HCT116 (cell line): ENCODE measurements around the gene HJURP. TPM values are rescaled to one million over a fixed set of nuclear protein-coding genes. Genes with fewer than 3 reads are reported as not detected.

ENCODE experiments used
- ATAC-seq: fragments of 200-7000 bp; cut with Tn5 transposase; 2 replicates; pipeline ENCODE4 v1.9.1; 2020; ENCODE audit warnings: mild to moderate bottlenecking, moderate library complexity
- BruUV-seq: library from RNA; stranded (reverse); fragments of 400-500 nt; replicated peaks from 2 replicates; lab custom pipeline; 2021; lab: Mats Ljungman, UMichigan
- CTCF ChIA-PET: fragments of 300-600 bp; sonication (Branson Sonifier 250); formaldehyde crosslinking; loops from one replicate; lab custom pipeline; 2021; ENCODE audit warnings: antibody characterized with exemption; lab: Charles Lee
- POLR2A ChIA-PET: fragments of 300-600, 350-600 bp; sonication (Branson Sonifier 250); formaldehyde crosslinking; loops from one replicate; lab custom pipeline; 2021; ENCODE audit warnings: antibody characterized with exemption; lab: Charles Lee
- RAD21 ChIA-PET, 2 experiments: fragments of 300-600 bp; sonication (Branson Sonifier 250); formaldehyde crosslinking; loops; one replicate each; lab custom pipeline; 2023; ENCODE audit warnings: low total read pairs in 2 of 2; ENCODE audit not compliant: uncharacterized antibody in 2 of 2, unreplicated experiment in 2 of 2, low non-redundant PET in 1 of 2; lab: Charles Lee
- DNase-seq: peaks from one replicate; pipeline ENCODE4 v3.0.0-alpha.2; 2010; ENCODE audit warnings: low read depth, low spot score
- H2AFZ ChIP-seq: fragments of 200-600 bp; shearing (Covaris generic), sonication (generic); 2 replicates; pipeline ENCODE4 v1.6.1; 2017; ENCODE audit warnings: low read depth, mixed run types, mixed read lengths, antibody characterized with exemption, low read length; ENCODE audit not compliant: poor library complexity, severe bottlenecking
- H3K27ac ChIP-seq: 2 replicates; pipeline ENCODE4 v1.5.1; 2012; ENCODE audit warnings: low read depth, low read length
- H3K27me3 ChIP-seq: fragments of 200-600 bp; sonication (generic); 2 replicates; pipeline ENCODE4 v1.6.1; 2016; ENCODE audit warnings: mixed run types, low read length, mixed read lengths; ENCODE audit not compliant: insufficient read depth
- H3K36me3 ChIP-seq, 2 experiments: fragments of 200-500 bp in 1 of 2; fragments of 200-600 bp in 1 of 2; sonication (Bioruptor generic) in 1 of 2; sonication (generic) in 1 of 2; 2 replicates each; pipeline versions ENCODE4 v1.5.1 to v1.6.1; 2014 to 2016; ENCODE audit warnings: low read length in 2 of 2, inconsistent platforms in 1 of 2, mixed read lengths in 1 of 2, mixed run types in 1 of 2; ENCODE audit not compliant: insufficient read depth in 2 of 2, control insufficient read depth in 1 of 2
- H3K4me1 ChIP-seq, 2 experiments: fragments of 200-600 bp in 1 of 2; sonication (generic) in 1 of 2; 2 replicates each; pipeline versions ENCODE4 v1.5.1 to v1.6.1; 2012 to 2017; ENCODE audit warnings: low read length in 2 of 2, inconsistent platforms in 1 of 2, mild to moderate bottlenecking in 1 of 2, mixed read lengths in 1 of 2, mixed run types in 1 of 2, moderate library complexity in 1 of 2; ENCODE audit not compliant: insufficient read depth in 2 of 2, control insufficient read depth in 1 of 2
- H3K4me2 ChIP-seq: fragments of 200-600 bp; sonication (generic); 2 replicates; pipeline ENCODE4 v1.6.1; 2017; ENCODE audit warnings: mixed run types, low read length, mixed read lengths
- H3K4me3 ChIP-seq, 2 experiments: fragments of 200-600 bp in 1 of 2; sonication (generic) in 1 of 2; replicated peaks in 1 of 2; 2 replicates each; pipeline ENCODE4 v1.5.1; 2011 to 2016; ENCODE audit warnings: low read length in 2 of 2, control low read depth in 1 of 2, low read depth in 1 of 2, mild to moderate bottlenecking in 1 of 2, mixed read lengths in 1 of 2, mixed run types in 1 of 2
- H3K79me2 ChIP-seq: fragments of 200-600 bp; sonication (generic); 2 replicates; pipeline ENCODE4 v1.6.1; 2017; ENCODE audit warnings: mild to moderate bottlenecking, mixed run types, low read length, moderate library complexity, mixed read lengths; ENCODE audit not compliant: insufficient read depth
- H3K9ac ChIP-seq: fragments of 200-600 bp; sonication (generic); 2 replicates; pipeline ENCODE4 v1.6.1; 2016; ENCODE audit warnings: low read length, mixed read lengths
- H3K9me2 ChIP-seq: fragments of 200-600 bp; sonication (generic), shearing (Covaris generic); 2 replicates; pipeline ENCODE4 v1.6.1; 2017; ENCODE audit warnings: mixed run types, mild to moderate bottlenecking, moderate library complexity; ENCODE audit not compliant: insufficient read depth
- H3K9me3 ChIP-seq, 2 experiments: fragments of 200-500 bp in 1 of 2; fragments of 200-600 bp in 1 of 2; sonication (Bioruptor generic) in 1 of 2; sonication (generic) in 1 of 2; 2 replicates each; pipeline ENCODE4 v1.6.1; 2014 to 2017; ENCODE audit warnings: low read length in 2 of 2, mixed read lengths in 2 of 2, inconsistent platforms in 1 of 2, low read depth in 1 of 2, mild to moderate bottlenecking in 1 of 2, mixed run types in 1 of 2, moderate library complexity in 1 of 2; ENCODE audit not compliant: control insufficient read depth in 1 of 2, insufficient read depth in 1 of 2
- H4K20me1 ChIP-seq: fragments of 200-600 bp; sonication (generic), shearing (Covaris generic); 2 replicates; pipeline ENCODE4 v1.6.1; 2017; ENCODE audit warnings: mixed run types, mild to moderate bottlenecking, moderate library complexity; ENCODE audit not compliant: insufficient read depth
- CBX3 ChIP-seq: IDR thresholded peaks from 2 replicates; pipeline ENCODE4 v1.6.1; 2012; ENCODE audit warnings: low read depth
- CEBPB ChIP-seq: IDR thresholded peaks from 2 replicates; pipeline ENCODE4 v1.6.1; 2012; ENCODE audit warnings: low read depth
- EGR1 ChIP-seq: IDR thresholded peaks from 2 replicates; pipeline ENCODE4 v1.6.1; 2012; ENCODE audit warnings: low read depth
- ELF1 ChIP-seq: IDR thresholded peaks from 2 replicates; pipeline ENCODE4 v1.6.1; 2012; ENCODE audit warnings: low read depth, borderline replicate concordance
- EZH2phosphoT487 ChIP-seq: fragments of 200-600 bp; IDR thresholded peaks from 2 replicates; pipeline ENCODE4 v1.6.1; 2018; ENCODE audit warnings: antibody characterized with exemption, borderline replicate concordance
- FOSL1 ChIP-seq: IDR thresholded peaks from 2 replicates; pipeline ENCODE4 v1.6.1; 2012; ENCODE audit warnings: low read depth
- MAX ChIP-seq: IDR thresholded peaks from 2 replicates; pipeline ENCODE4 v1.6.1; 2012
- POLR2A ChIP-seq: IDR thresholded peaks from 2 replicates; pipeline ENCODE4 v1.7.0; 2011; ENCODE audit warnings: borderline replicate concordance; ENCODE audit not compliant: insufficient read depth, insufficient read length; ENCODE audit errors: extremely low read depth
- POLR2AphosphoS5 ChIP-seq: IDR thresholded peaks from 2 replicates; pipeline ENCODE4 v1.6.1; 2011; ENCODE audit warnings: mild to moderate bottlenecking, low read depth, low read length, moderate library complexity
- REST ChIP-seq: IDR thresholded peaks from 2 replicates; pipeline ENCODE4 v1.6.1; 2012; ENCODE audit warnings: low read depth
- SIN3A ChIP-seq: IDR thresholded peaks from 2 replicates; pipeline ENCODE4 v1.6.1; 2012; ENCODE audit warnings: low read depth
- SP1 ChIP-seq: IDR thresholded peaks from 2 replicates; pipeline ENCODE4 v1.6.1; 2012; ENCODE audit warnings: low read depth
- TCF7L2 ChIP-seq: IDR thresholded peaks from 2 replicates; pipeline ENCODE4 v1.7.0; 2011; ENCODE audit warnings: borderline replicate concordance, inconsistent platforms; ENCODE audit not compliant: insufficient read depth, insufficient read length; ENCODE audit errors: extremely low read depth
- ZFX ChIP-seq: fragments of 450-650 bp; IDR thresholded peaks from 2 replicates; pipeline ENCODE4 v1.6.1; 2017
- ZNF274 ChIP-seq: fragments of 200-500 bp; sonication (Bioruptor generic); IDR thresholded peaks from 2 replicates; pipeline ENCODE4 v1.6.1; 2014; ENCODE audit warnings: mild to moderate bottlenecking, low read depth, low read length, inconsistent platforms
- intact Hi-C: fragments of 100-400 bp; cut with micrococcal nuclease; formaldehyde crosslinking; loops from 2 replicates; pipeline ENCODE4 v1.10.0; 2022
- total RNA-seq: library from RNA; stranded (reverse); gene quantifications from one replicate; pipeline ENCODE4 v1.2.1, GENCODE V29; 2021; ENCODE audit not compliant: unreplicated experiment

The HJURP gene
- total RNA-seq, 1 experiment from 2014 or later = 64.1 TPM

GRCh38 chr2:233816334-233816733, 38.0 kb downstream of the HJURP start:
- no peak overlapping the region for H2AFZ ChIP-seq
- no peak overlapping the region for H3K4me3 ChIP-seq
- CTCF ChIA-PET = no interaction called here
- H3K27ac ChIP-seq = no peak overlapping the region
- H3K4me1 ChIP-seq = no peaks in the 10 kb centered on the region
- H3K79me2 ChIP-seq = no peaks in the 10 kb centered on the region
- H3K36me3 ChIP-seq = no peaks in the 10 kb centered on the region
- H3K9me2 ChIP-seq = no peaks in the 10 kb centered on the region
- no peaks in the 10 kb centered on the region for H4K20me1 ChIP-seq
- TF ChIP-seq CEBPB (no peak), ELF1 (no peak), REST (no peak), FOSL1 (no peak), POLR2AphosphoS5 (no peak), SIN3A (no peak), CBX3 (no peak), EZH2phosphoT487 (no peak), SP1 (no peak), POLR2A (no peak), ZFX (no peak), ZNF274 (no peak), EGR1 (no peak), MAX (no peak), TCF7L2 (no peak)
- no peak overlapping the region for H3K9ac ChIP-seq
- RAD21 ChIA-PET = no interaction called here
- no peak overlapping the region for H3K4me2 ChIP-seq
- BruUV-seq = no TSS peak
- intact Hi-C loops = no loop called here
- ATAC-seq = no peak
- H3K27me3 ChIP-seq = no peaks in the 10 kb centered on the region
- POLR2A ChIA-PET = no interaction called here
- no peak for DNase-seq
- no peaks in the 10 kb centered on the region for H3K9me3 ChIP-seq
